GM19240 (cell line): ENCODE results near the gene CCDC106.

Experiments used
- DNase-seq: peaks from one replicate; pipeline ENCODE4 v3.0.0; 2011; ENCODE audit warnings: low spot score; ENCODE audit not compliant: insufficient read length

The CCDC106 gene

GRCh38 chr19:55667958-55668357 is 19.9 kb downstream of the CCDC106 start:
- DNase-seq = no peak

- DNase-seq = no peak
Measured at GRCh38 chr19:55668603-55669348, 20.8 kb downstream of the CCDC106 start.

- DNase-seq = no peak
Measured at GRCh38 chr19:55669418-55670279, 21.6 kb downstream of the CCDC106 start.

GRCh38 chr19:55670280-55671053 is 22.5 kb downstream of the CCDC106 start:
- DNase-seq = no peak

GRCh38 chr19:55671054-55671378 is 23.0 kb downstream of the CCDC106 start:
- DNase-seq = no peak

GRCh38 chr19:55672418-55672817 is 24.4 kb downstream of the CCDC106 start:
- DNase-seq = no peak

GRCh38 chr19:55673465-55673864 is 25.5 kb downstream of the CCDC106 start:
- DNase-seq = no peak

- no peak for DNase-seq
Measured at GRCh38 chr19:55673889-55674288, 25.9 kb downstream of the CCDC106 start.

- no peak for DNase-seq
Measured at GRCh38 chr19:55674459-55674840, 26.4 kb downstream of the CCDC106 start.

GRCh38 chr19:55674841-55675660 is 27.0 kb downstream of the CCDC106 start, which contains the start of gene EPN1:
TSS of gene EPN1 (plus strand) at chr19:55675226. CDS start at chr19:55678628, 3,402 bp downstream.
- DNase-seq = peak; percentile 99

GRCh38 chr19:55675661-55676354 is 27.8 kb downstream of the CCDC106 start:
- no peak for DNase-seq

GRCh38 chr19:55676383-55676782 is 28.4 kb downstream of the CCDC106 start:
- DNase-seq = no peak

GRCh38 chr19:55676889-55677505 is 29.0 kb downstream of the CCDC106 start:
- DNase-seq = no peak

GRCh38 chr19:55677572-55678028 is 29.6 kb downstream of the CCDC106 start:
- DNase-seq = no peak

- peak; percentile 84 for DNase-seq
Measured at GRCh38 chr19:55678121-55678671, 30.2 kb downstream of the CCDC106 start.

GRCh38 chr19:55679343-55680257 is 31.6 kb downstream of the CCDC106 start:
- no peak for DNase-seq

GRCh38 chr19:55680339-55681130 is 32.5 kb downstream of the CCDC106 start:
- DNase-seq = no peak
